A549 (cell line): ENCODE data around the gene RAB21. TPM values are rescaled to one million over a fixed set of nuclear protein-coding genes. Genes with fewer than 3 reads are reported as not detected.

Source experiments
- ATAC-seq, 2 experiments: fragments of 200-7000 bp in 1 of 2; fragments of >200 bp in 1 of 2; cut with Nextera tagmentation in 1 of 2; cut with Tn5 transposase in 1 of 2; 3 replicates each; pipeline versions ENCODE4 v1.8.0 to v1.9.1; 2018 to 2020; ENCODE audit warnings: mild to moderate bottlenecking in 1 of 2, moderate library complexity in 1 of 2
- CTCF ChIA-PET: fragments of 300-600 bp; sonication (Branson Sonifier 250); formaldehyde crosslinking; extraction: SDS; loops from one replicate; lab custom pipeline; 2021; ENCODE audit warnings: antibody characterized with exemption, inconsistent platforms; lab: Yijun Ruan, JAX
- POLR2A ChIA-PET: fragments of 350-600 bp; formaldehyde crosslinking; extraction: SDS; loops from one replicate; lab custom pipeline; 2021; ENCODE audit warnings: antibody characterized with exemption, inconsistent platforms; lab: Yijun Ruan, JAX
- DNase-seq, 2 experiments: peaks; one replicate each; pipeline versions ENCODE4 v3.0.0 to v3.0.0-alpha.2; 2011 to 2016; ENCODE audit warnings: low read depth in 1 of 2, low spot score in 1 of 2
- FAIRE-seq: peaks from 2 replicates; lab custom pipeline; 2011; peaks lifted over from hg19 to GRCh38; lab: Jason Lieb, UNC
- H3K27ac ChIP-seq, 2 experiments: fragments of >200 bp; sonication (Bioruptor Twin); formaldehyde crosslinking; 3 replicates each; pipeline ENCODE4 v1.5.1; 2016 to 2017
- H3K4me1 ChIP-seq: fragments of >200 bp; sonication (Bioruptor Twin); formaldehyde crosslinking; 3 replicates; pipeline ENCODE4 v1.6.1; 2016
- H3K4me2 ChIP-seq: fragments of >200 bp; sonication (Bioruptor Twin); formaldehyde crosslinking; 3 replicates; pipeline ENCODE4 v1.6.1; 2016
- H3K4me3 ChIP-seq: fragments of >200 bp; sonication (Bioruptor Twin); formaldehyde crosslinking; 3 replicates; pipeline ENCODE4 v1.5.1; 2016
- H3K9me3 ChIP-seq: fragments of >200 bp; sonication (Bioruptor Twin); formaldehyde crosslinking; 3 replicates; pipeline ENCODE4 v1.6.1; 2016
- CBX8 ChIP-seq: fragments of 200-600 bp; sonication (generic); IDR thresholded peaks from 2 replicates; pipeline ENCODE4 v1.6.1; 2016
- CHD4 ChIP-seq: fragments of 200-600 bp; sonication (generic); IDR thresholded peaks from 2 replicates; pipeline ENCODE4 v1.6.1; 2016; ENCODE audit warnings: antibody characterized with exemption, mild to moderate bottlenecking, borderline replicate concordance
- EHF ChIP-seq: fragments of 250-450 bp; sonication (Bioruptor Pico); IDR thresholded peaks from 2 replicates; pipeline ENCODE4 v1.5.0; 2020; ENCODE audit warnings: mild to moderate bottlenecking
- ELK1 ChIP-seq: fragments of 150-350 bp; IDR thresholded peaks from 2 replicates; pipeline ENCODE4 v1.6.1; 2014; ENCODE audit warnings: low read depth, mild to moderate bottlenecking, low read length
- FOSB ChIP-seq: fragments of 250-450 bp; sonication (Bioruptor Pico); IDR thresholded peaks from 2 replicates; pipeline ENCODE4 v1.5.0; 2020; ENCODE audit warnings: mild to moderate bottlenecking, moderate library complexity
- FOSL2 ChIP-seq, 2 experiments: fragments of 450-650 bp in 1 of 2; fragments of >200 bp in 1 of 2; sonication (Bioruptor Twin) in 1 of 2; formaldehyde crosslinking; IDR thresholded peaks; 2 replicates each; pipeline versions ENCODE4 v1.5.0 to v1.6.1; 2016 to 2020; ENCODE audit warnings: mild to moderate bottlenecking in 1 of 2, moderate library complexity in 1 of 2
- HES2 ChIP-seq: fragments of >200 bp; sonication (Bioruptor Twin); formaldehyde crosslinking; IDR thresholded peaks from 2 replicates; pipeline ENCODE4 v1.6.1; 2016
- HEYL ChIP-seq: fragments of 250-450 bp; sonication (Bioruptor Pico); IDR thresholded peaks from 2 replicates; pipeline ENCODE4 v1.8.0; 2021; ENCODE audit warnings: mild to moderate bottlenecking, moderate library complexity
- HMGXB4 ChIP-seq: fragments of 250-450 bp; sonication (Bioruptor Pico); IDR thresholded peaks from 2 replicates; pipeline ENCODE4 v1.5.0; 2021; ENCODE audit warnings: mild to moderate bottlenecking, moderate library complexity, borderline replicate concordance
- HOXA7 ChIP-seq: fragments of 250-450 bp; sonication (Bioruptor Pico); IDR thresholded peaks from 2 replicates; pipeline ENCODE4 v1.5.0; 2020; ENCODE audit warnings: mild to moderate bottlenecking, moderate library complexity
- JUN ChIP-seq, 2 experiments: fragments of >200 bp; sonication (Bioruptor Twin); formaldehyde crosslinking; IDR thresholded peaks; 2 replicates in 1 of 2; 3 replicates in 1 of 2; pipeline ENCODE4 v1.6.1; 2016 to 2017
- KDM5A ChIP-seq: fragments of 200-600 bp; sonication (generic); IDR thresholded peaks from 2 replicates; pipeline ENCODE4 v1.6.1; 2016; ENCODE audit warnings: antibody characterized with exemption, mild to moderate bottlenecking
- NFE2L2 ChIP-seq: fragments of 150-350 bp; conservative IDR thresholded peaks from 2 replicates; pipeline ENCODE4 v1.6.1; 2014; ENCODE audit warnings: low read length
- POLR2A ChIP-seq: IDR thresholded peaks from 2 replicates; pipeline ENCODE4 v1.6.1; 2012; ENCODE audit warnings: mild to moderate bottlenecking, low read length
- POLR2AphosphoS2 ChIP-seq: conservative IDR thresholded peaks from 2 replicates; pipeline ENCODE4 v1.6.1; 2012; ENCODE audit warnings: low read length, improper control_type of control experiment, inconsistent platforms
- RNF2 ChIP-seq: fragments of 200-600 bp; sonication (generic); IDR thresholded peaks from 2 replicates; pipeline ENCODE4 v1.6.1; 2016; ENCODE audit warnings: low read depth, mild to moderate bottlenecking, antibody characterized with exemption, moderate library complexity, borderline replicate concordance
- TFCP2L1 ChIP-seq: fragments of 250-450 bp; sonication (Bioruptor Pico); IDR thresholded peaks from 2 replicates; pipeline ENCODE4 v1.5.0; 2021; ENCODE audit warnings: mild to moderate bottlenecking
- USF2 ChIP-seq: fragments of 450-650 bp; IDR thresholded peaks from 2 replicates; pipeline ENCODE4 v1.6.1; 2014; ENCODE audit warnings: antibody characterized with exemption
- ZFP36 ChIP-seq: fragments of 450-650 bp; IDR thresholded peaks from 2 replicates; pipeline ENCODE4 v1.6.1; 2014; ENCODE audit warnings: borderline replicate concordance; ENCODE audit not compliant: partially characterized antibody
- ZSCAN20 ChIP-seq: fragments of 250-450 bp; sonication (Bioruptor Pico); IDR thresholded peaks from 2 replicates; pipeline ENCODE4 v1.8.0; 2022; ENCODE audit warnings: mild to moderate bottlenecking, moderate library complexity
- WGBS: methylation state at CpG from one replicate; pipeline ENCODE4 v1.1.6; 2017; ENCODE audit errors: missing lambda C conversion rate; 5-methylcytosine and 5-hydroxymethylcytosine counted together
- polyA plus RNA-seq, 4 experiments: library from polyadenylated mRNA; depleted of rRNA in 3 of 4; stranded (reverse); fragments of >200 nt; fragmentation: RNase III in 1 of 4; extraction: RNeasy Plus Mini Kit Qiagen cat#74134 plus additional on column Dnase treatment in 1 of 4; gene quantifications; 2 replicates in 3 of 4; 3 replicates in 1 of 4; pipeline ENCODE4 v1.2.3, GENCODE V29; 2011 to 2017

RAB21 gene
- polyA plus RNA-seq, 2 of the 4 experiments (the other 2 are of a cell fraction) = 33.1 to 33.3 TPM

- TF ChIP-seq ZFP36 = no peak
- TF ChIP-seq RNF2 = no peak
- no peak for TF ChIP-seq KDM5A
Measured at GRCh38 chr12:71737197-71737596, 17.5 kb upstream of the RAB21 start (continued).

GRCh38 chr12:71742998-71743397, 11.7 kb upstream of the RAB21 start:
- ChIA-PET CTCF (no interaction called here), POLR2A (no interaction called here)
- no peak overlapping the region for H3K4me2 ChIP-seq
- FAIRE-seq = no peak
- H3K27ac ChIP-seq = no peak overlapping the region
- no peak for ATAC-seq
- no peak for TF ChIP-seq HOXA7 (CRISPR knock-in tag)
- TF ChIP-seq NFE2L2 = no peak
- TF ChIP-seq TFCP2L1 (CRISPR knock-in tag) = no peak
- TF ChIP-seq USF2 = no peak
- TF ChIP-seq EHF = no peak
- no peak for TF ChIP-seq CHD4
- TF ChIP-seq POLR2AphosphoS2 = no peak
- no peak for TF ChIP-seq RNF2
- TF ChIP-seq HEYL (CRISPR knock-in tag) = no peak
- no peak for TF ChIP-seq ZSCAN20 (CRISPR knock-in tag)
- no peak for TF ChIP-seq HES2
- no peak for TF ChIP-seq JUN (IDR thresholded peaks at IDR 0.05)
- no peak for TF ChIP-seq FOSB (CRISPR knock-in tag)
- no peak for TF ChIP-seq ELK1
- H3K4me1 ChIP-seq = no peaks in the 10 kb centered on the region
- 20% methylated on average over 1 of the region's 1 CpG for WGBS
- no peak for DNase-seq
- no peaks in the 10 kb centered on the region for H3K9me3 ChIP-seq
- no peak overlapping the region for H3K4me3 ChIP-seq

- Histone ChIP-seq H3K4me3 (no peak overlapping the region), H3K27ac (no peak overlapping the region), H3K4me2 (no peak overlapping the region), H3K9me3 (no peaks in the 10 kb centered on the region)
- POLR2A ChIA-PET = interaction anchor here (3.1 kb wide), 1 partner anchor 59 kb away, joined by 20 read pairs; the partner anchor contains the start of gene TMEM19
- no peak for ATAC-seq
- TF ChIP-seq POLR2A = no peak
- no peak for TF ChIP-seq NFE2L2
- TF ChIP-seq FOSL2 (IDR thresholded peaks at IDR 0.05) = no peak
- TF ChIP-seq FOSL2 (CRISPR knock-in tag; IDR thresholded peaks at IDR 0.05) = no peak
- no peak for TF ChIP-seq HOXA7 (CRISPR knock-in tag)
- no peak for TF ChIP-seq HMGXB4 (CRISPR knock-in tag)
- no peak for TF ChIP-seq CBX8
- TF ChIP-seq, all 56 proteins: peak for 0
- DNase-seq (no peak), FAIRE-seq (no peak)
- CTCF ChIA-PET = interaction anchor here (0.7 to 8.7 kb wide), 8 partner anchors 13 to 329 kb away, joined by 3 to 93 read pairs (median 3); partner anchors contain the start of genes THAP2 and TMEM19
- 83% methylated on average over 5 of the region's 5 CpGs for WGBS
- no peaks in the 10 kb centered on the region for H3K4me1 ChIP-seq
Measured at GRCh38 chr12:71744522-71745300, 10.0 kb upstream of the RAB21 start.
